Naive thymus-derived CD8-positive, alpha-beta T cell (primary cell): ENCODE results near the gene ZRANB1. TPM values are rescaled to one million over a fixed set of nuclear protein-coding genes. Genes with fewer than 3 reads are reported as not detected.
A peak's percentile ranks its signal among the peaks of the same experiment; 100 is the strongest.

Experiments
- ATAC-seq, 2 donors: fragments of 150-1000 bp; cut with Tn5 transposase in 1 of 2; sonication (Bioruptor Pico), chemical (Tn5 transposase) in 1 of 2; 1 replicate in 1 of 2; 2 replicates in 1 of 2; pipeline ENCODE4 v1.10.0; 2021; ENCODE audit warnings: mild to moderate bottlenecking in 2 of 2, moderate library complexity in 2 of 2
- POLR2A ChIA-PET: fragments of 350-600 bp; sonication (Branson Sonifier 250); formaldehyde crosslinking; loops from one replicate; lab custom pipeline; 2021; ENCODE audit warnings: antibody characterized with exemption; lab: Charles Lee
- DNase-seq, 10 donors: peaks; one replicate each; pipeline versions ENCODE4 v3.0.0 to v3.0.0-alpha.2; 2020 to 2022
- H3K27ac Mint-ChIP-seq, 10 donors: one replicate each; pipeline ENCODE4 v1.8.0; 2020 to 2022; ENCODE audit warnings: mild to moderate bottlenecking in 10 of 10, mixed read lengths in 10 of 10, moderate library complexity in 4 of 10, inconsistent platforms in 1 of 10
- H3K27me3 Mint-ChIP-seq, 5 donors: one replicate each; pipeline ENCODE4 v1.8.0; 2021 to 2022; ENCODE audit warnings: mixed read lengths in 5 of 5
- H3K36me3 Mint-ChIP-seq, 3 donors: one replicate each; pipeline ENCODE4 v1.8.0; 2020 to 2022; ENCODE audit warnings: mixed read lengths in 3 of 3, mild to moderate bottlenecking in 2 of 3, inconsistent platforms in 1 of 3
- H3K4me1 Mint-ChIP-seq, 4 donors: one replicate each; pipeline ENCODE4 v1.8.0; 2021 to 2022; ENCODE audit warnings: mixed read lengths in 4 of 4
- H3K4me3 Mint-ChIP-seq, 10 donors: one replicate each; pipeline ENCODE4 v1.8.0; 2020 to 2022; ENCODE audit warnings: mild to moderate bottlenecking in 10 of 10, mixed read lengths in 10 of 10, moderate library complexity in 6 of 10, inconsistent platforms in 1 of 10
- H3K9me3 Mint-ChIP-seq, 9 donors: one replicate each; pipeline ENCODE4 v1.8.0; 2020 to 2022; ENCODE audit warnings: mixed read lengths in 9 of 9, mild to moderate bottlenecking in 3 of 9, inconsistent platforms in 1 of 9, moderate library complexity in 1 of 9
- polyA plus RNA-seq, 3 donors: library from polyadenylated mRNA; unstranded; fragments of 300-500 nt; fragmentation: Illumina TruSeq; gene quantifications; one replicate each; pipeline ENCODE4 v1.2.3, GENCODE V29; 2021
- total RNA-seq, 8 experiments: library from RNA in 2 of 8; stranded (reverse) in 2 of 8; gene quantifications; one replicate each; pipeline ENCODE4 v1.2.3 and lab custom pipeline; 2021 to 2026

ZRANB1 gene
- total and polyA plus RNA-seq, 5 experiments from 2014 or later, result 7.0 to 25.0 (median 11.7) TPM

GRCh38 chr10:124991835-124992234, 49.9 kb downstream of the ZRANB1 start:
- no peak overlapping the region for H3K4me3 Mint-ChIP-seq
- peaks cover 0 to 6% (median 0%) of the 10 kb centered on the region in 4 donors for H3K4me1 Mint-ChIP-seq
- no peaks in the 10 kb centered on the region for H3K9me3 Mint-ChIP-seq
- H3K27ac Mint-ChIP-seq, result no peak overlapping the region
- no peaks in the 10 kb centered on the region for H3K27me3 Mint-ChIP-seq
- DNase-seq (no peak), ATAC-seq (no peak)
- H3K36me3 Mint-ChIP-seq, result peaks cover 5 to 27% (median 7%) of the 10 kb centered on the region in 3 donors
- POLR2A ChIA-PET, result no interaction called here

- H3K4me1 Mint-ChIP-seq, result peaks cover 0 to 6% (median 0%) of the 10 kb centered on the region in 4 donors
- peak overlapping the region in 1 of 10 donors; percentile 67 for H3K27ac Mint-ChIP-seq
- POLR2A ChIA-PET, result no interaction called here
- peaks cover 3 to 20% (median 5%) of the 10 kb centered on the region in 3 donors for H3K36me3 Mint-ChIP-seq
- DNase-seq (peak in 1 of 10 donors; percentile 17), ATAC-seq (no peak)
- H3K9me3 Mint-ChIP-seq, result no peaks in the 10 kb centered on the region
- no peak overlapping the region for H3K4me3 Mint-ChIP-seq
- no peaks in the 10 kb centered on the region for H3K27me3 Mint-ChIP-seq
Observed at GRCh38 chr10:124992462-124993344, 50.8 kb downstream of the ZRANB1 start.

GRCh38 chr10:124993345-124993708, 51.4 kb downstream of the ZRANB1 start:
- Mint-ChIP-seq H3K4me3 (no peak overlapping the region), H3K27me3 (no peaks in the 10 kb centered on the region), H3K9me3 (no peaks in the 10 kb centered on the region), H3K4me1 (peaks cover 0 to 6% (median 0%) of the 10 kb centered on the region in 4 donors), H3K36me3 (peaks cover 3 to 15% (median 5%) of the 10 kb centered on the region in 3 donors), H3K27ac (peak overlapping the region in 1 of 10 donors; percentile 67)
- ATAC-seq, result no peak
- POLR2A ChIA-PET, result no interaction called here
- no peak for DNase-seq

- Mint-ChIP-seq H3K36me3 (peaks cover 2 to 10% (median 5%) of the 10 kb centered on the region in 3 donors), H3K4me1 (peaks cover 0 to 4% (median 0%) of the 10 kb centered on the region in 4 donors), H3K4me3 (no peak overlapping the region), H3K27ac (peak overlapping the region in 1 of 10 donors; percentile 25), H3K9me3 (no peaks in the 10 kb centered on the region), H3K27me3 (no peaks in the 10 kb centered on the region)
- ATAC-seq, result no peak
- POLR2A ChIA-PET, result no interaction called here
- no peak for DNase-seq
Observed at GRCh38 chr10:124993736-124994451, 52.0 kb downstream of the ZRANB1 start.

GRCh38 chr10:124994573-124995473, 52.9 kb downstream of the ZRANB1 start:
- Mint-ChIP-seq H3K4me1 (no peaks in the 10 kb centered on the region), H3K9me3 (no peaks in the 10 kb centered on the region), H3K4me3 (no peak overlapping the region), H3K27me3 (no peaks in the 10 kb centered on the region), H3K36me3 (peaks cover 0 to under 1% (median 0%) of the 10 kb centered on the region in 3 donors), H3K27ac (no peak overlapping the region)
- POLR2A ChIA-PET, result interaction anchor here (0.6 kb wide), 1 partner anchor 457 kb away, joined by 3 read pairs; no protein-coding TSS in a partner anchor
- peak in 1 of 10 donors; percentile 12 for DNase-seq
- no peak for ATAC-seq

- no peaks in the 10 kb centered on the region for H3K36me3 Mint-ChIP-seq
- POLR2A ChIA-PET, result no interaction called here
- no peaks in the 10 kb centered on the region for H3K27me3 Mint-ChIP-seq
- no peak overlapping the region for H3K4me3 Mint-ChIP-seq
- ATAC-seq (no peak), DNase-seq (peak in 1 of 10 donors; percentile 8)
- H3K9me3 Mint-ChIP-seq, result no peaks in the 10 kb centered on the region
- peaks cover 0 to 1% (median 0%) of the 10 kb centered on the region in 4 donors for H3K4me1 Mint-ChIP-seq
- H3K27ac Mint-ChIP-seq, result peak overlapping the region in 2 of 10 donors; percentile 3 to 52
Observed at GRCh38 chr10:124995605-124996004, 53.7 kb downstream of the ZRANB1 start.

- peak in 1 of 10 donors; percentile 11 for DNase-seq
- ATAC-seq, result no peak
- POLR2A ChIA-PET, result no interaction called here
- Mint-ChIP-seq H3K9me3 (no peaks in the 10 kb centered on the region), H3K4me1 (peaks cover 0 to 7% (median 0%) of the 10 kb centered on the region in 4 donors), H3K27me3 (no peaks in the 10 kb centered on the region), H3K27ac (no peak overlapping the region), H3K4me3 (no peak overlapping the region), H3K36me3 (no peaks in the 10 kb centered on the region)
Observed at GRCh38 chr10:124996127-124996853, 54.4 kb downstream of the ZRANB1 start.

- ATAC-seq, result no peak
- Mint-ChIP-seq H3K27ac (no peak overlapping the region), H3K36me3 (no peaks in the 10 kb centered on the region), H3K4me3 (no peak overlapping the region), H3K4me1 (peaks cover 0 to 7% (median 0%) of the 10 kb centered on the region in 4 donors), H3K27me3 (no peaks in the 10 kb centered on the region), H3K9me3 (no peaks in the 10 kb centered on the region)
- POLR2A ChIA-PET, result no interaction called here
- DNase-seq, result peak in 1 of 10 donors; percentile 13
Observed at GRCh38 chr10:124996854-124997215, 54.9 kb downstream of the ZRANB1 start.

- Mint-ChIP-seq H3K27me3 (no peaks in the 10 kb centered on the region), H3K4me1 (peaks cover 0 to 7% (median 0%) of the 10 kb centered on the region in 4 donors), H3K36me3 (no peaks in the 10 kb centered on the region), H3K9me3 (no peaks in the 10 kb centered on the region), H3K4me3 (no peak overlapping the region), H3K27ac (no peak overlapping the region)
- POLR2A ChIA-PET, result no interaction called here
- ATAC-seq (no peak), DNase-seq (peak in 1 of 10 donors; percentile 8)
Observed at GRCh38 chr10:124997306-124997705, 55.4 kb downstream of the ZRANB1 start.

- Mint-ChIP-seq H3K27me3 (no peaks in the 10 kb centered on the region), H3K9me3 (no peaks in the 10 kb centered on the region), H3K4me1 (peaks cover 0 to 7% (median 0%) of the 10 kb centered on the region in 4 donors), H3K36me3 (no peaks in the 10 kb centered on the region), H3K27ac (no peak overlapping the region), H3K4me3 (no peak overlapping the region)
- no peak for ATAC-seq
- DNase-seq, result no peak
- POLR2A ChIA-PET, result no interaction called here
Observed at GRCh38 chr10:124997771-124998623, 56.1 kb downstream of the ZRANB1 start.

- ATAC-seq (no peak), DNase-seq (no peak)
- Mint-ChIP-seq H3K36me3 (no peaks in the 10 kb centered on the region), H3K27ac (no peak overlapping the region), H3K4me3 (no peak overlapping the region), H3K4me1 (peaks cover 0 to 7% (median 0%) of the 10 kb centered on the region in 4 donors), H3K9me3 (no peaks in the 10 kb centered on the region), H3K27me3 (no peaks in the 10 kb centered on the region)
- POLR2A ChIA-PET, result no interaction called here
Observed at GRCh38 chr10:124998624-124999291, 56.8 kb downstream of the ZRANB1 start.
